ENCODE results near the gene TEDC2.
"Not testable (repeated sequence)": the region's sequence is repeated elsewhere in the genome, so short reads cannot be mapped to it uniquely, and the experiment has no call there.

TEDC2 gene

GRCh38 chr16:2459647-2460390 lies at the start of gene TEDC2:
TEDC2 (plus strand) TSS chr16:2460109; CDS start chr16:2460145, 36 bp downstream.
- DNase-seq (ENCODE audit: low spot score), result peak; percentile 94

GRCh38 chr16:2415085-2415484 lies 44.8 kb upstream of the TEDC2 start:
- no peak for DNase-seq (ENCODE audit: low spot score)

GRCh38 chr16:2420035-2420434 lies 39.9 kb upstream of the TEDC2 start:
- no peak for DNase-seq (ENCODE audit: low spot score)

- DNase-seq (ENCODE audit: low spot score), result no peak
Measured at GRCh38 chr16:2422123-2422867, 37.6 kb upstream of the TEDC2 start.

- DNase-seq (ENCODE audit: low spot score), result no peak
Measured at GRCh38 chr16:2424061-2425007, 35.6 kb upstream of the TEDC2 start.

- no peak for DNase-seq (ENCODE audit: low spot score)
Measured at GRCh38 chr16:2425008-2425518, 34.8 kb upstream of the TEDC2 start.

GRCh38 chr16:2425825-2426430 lies 34.0 kb upstream of the TEDC2 start:
- DNase-seq (ENCODE audit: low spot score), result no peak

GRCh38 chr16:2426941-2427361 lies 33.0 kb upstream of the TEDC2 start:
- DNase-seq (ENCODE audit: low spot score), result no peak

GRCh38 chr16:2427526-2427925 lies 32.4 kb upstream of the TEDC2 start:
- DNase-seq (ENCODE audit: low spot score), result no peak

GRCh38 chr16:2428051-2428783 lies 31.7 kb upstream of the TEDC2 start:
- DNase-seq (ENCODE audit: low spot score), result no peak

GRCh38 chr16:2428784-2429033 lies 31.2 kb upstream of the TEDC2 start:
- no peak for DNase-seq (ENCODE audit: low spot score)

- peak; percentile 95 for DNase-seq (ENCODE audit: low spot score)
Measured at GRCh38 chr16:2429034-2429770, 30.7 kb upstream of the TEDC2 start, which contains the start of gene CCNF. CCNF (plus strand) TSS chr16:2429447; CDS start chr16:2429482, 35 bp downstream.

GRCh38 chr16:2429771-2430663 lies 29.9 kb upstream of the TEDC2 start:
- peak; percentile 20 for DNase-seq (ENCODE audit: low spot score)

- no peak for DNase-seq (ENCODE audit: low spot score)
Measured at GRCh38 chr16:2432286-2432685, 27.6 kb upstream of the TEDC2 start.

GRCh38 chr16:2432801-2433505 lies 27.0 kb upstream of the TEDC2 start:
- DNase-seq (ENCODE audit: low spot score), result no peak

- not testable (repeated sequence) for DNase-seq (ENCODE audit: low spot score)
Measured at GRCh38 chr16:2435236-2435635, 24.7 kb upstream of the TEDC2 start.

- no peak for DNase-seq (ENCODE audit: low spot score)
Measured at GRCh38 chr16:2436110-2436509, 23.8 kb upstream of the TEDC2 start.

GRCh38 chr16:2437032-2437790 lies 22.7 kb upstream of the TEDC2 start:
- no peak for DNase-seq (ENCODE audit: low spot score)
